SK-N-SH (cell line): ENCODE results near the gene SLC41A2. TPM values are rescaled to one million over a fixed set of nuclear protein-coding genes. Genes with fewer than 3 reads are reported as not detected.

Experiments used
- CTCF ChIA-PET: fragments of 300-600, 350-600 bp; formaldehyde crosslinking; extraction: SDS; loops from one replicate; lab custom pipeline; 2021; lab: Yijun Ruan, JAX
- POLR2A ChIA-PET: fragments of 350-600 bp; sonication (Branson Sonifier 250); formaldehyde crosslinking; extraction: SDS; loops from one replicate; lab custom pipeline; 2020; ENCODE audit warnings: antibody characterized with exemption, inconsistent platforms; lab: Yijun Ruan, JAX
- DNase-seq: peaks from one replicate; pipeline ENCODE4 v3.0.0; 2012
- H2AFZ ChIP-seq: fragments of 200-600 bp; sonication (generic); 2 replicates; pipeline ENCODE4 v1.8.1; 2016; ENCODE audit warnings: antibody characterized with exemption, mild to moderate bottlenecking, low read depth
- H3F3A ChIP-seq: fragments of 200-600 bp; sonication (generic); replicated peaks from 2 replicates; pipeline ENCODE3; 2016; ENCODE audit warnings: antibody characterized with exemption, mild to moderate bottlenecking; ENCODE audit not compliant: insufficient read depth
- H3K27ac ChIP-seq, 2 experiments: fragments of 200-500 bp in 1 of 2; fragments of 200-600 bp in 1 of 2; sonication (Bioruptor generic) in 1 of 2; sonication (generic), shearing (Covaris generic) in 1 of 2; 2 replicates each; pipeline versions ENCODE4 v1.5.1 to v1.6.1; 2014 to 2016; ENCODE audit warnings: low read depth in 2 of 2, inconsistent platforms in 1 of 2, low read length in 1 of 2, mild to moderate bottlenecking in 1 of 2, mixed read lengths in 1 of 2
- H3K27me3 ChIP-seq: fragments of 200-600 bp; sonication (generic), shearing (Covaris generic); 2 replicates; pipeline ENCODE4 v1.6.1; 2016; ENCODE audit warnings: mixed run types; ENCODE audit not compliant: insufficient read depth
- H3K36me3 ChIP-seq, 2 experiments: fragments of 200-500 bp in 1 of 2; fragments of 200-600 bp in 1 of 2; sonication (Bioruptor generic) in 1 of 2; sonication (generic) in 1 of 2; replicated peaks in 1 of 2; 2 replicates each; pipeline versions ENCODE3 to v1.5.1; 2014 to 2016; ENCODE audit warnings: low read length in 1 of 2, mild to moderate bottlenecking in 1 of 2; ENCODE audit not compliant: insufficient read depth in 2 of 2, control insufficient read depth in 1 of 2
- H3K4me1 ChIP-seq, 2 experiments: fragments of 200-500 bp in 1 of 2; fragments of 200-600 bp in 1 of 2; sonication (Bioruptor generic) in 1 of 2; sonication (generic), shearing (Covaris generic) in 1 of 2; 2 replicates each; pipeline versions ENCODE4 v1.5.1 to v1.6.1; 2014 to 2016; ENCODE audit warnings: low read depth in 1 of 2, low read length in 1 of 2, mixed run types in 1 of 2; ENCODE audit not compliant: insufficient read depth in 2 of 2, control insufficient read depth in 1 of 2
- H3K4me2 ChIP-seq: fragments of 200-600 bp; sonication (generic), shearing (Covaris generic); 2 replicates; pipeline ENCODE4 v1.6.1; 2017; ENCODE audit warnings: mixed run types
- H3K4me3 ChIP-seq, 2 experiments: fragments of 200-500 bp in 1 of 2; fragments of 200-600 bp in 1 of 2; sonication (Bioruptor generic) in 1 of 2; sonication (generic), shearing (Covaris generic) in 1 of 2; 2 replicates each; pipeline versions ENCODE4 v1.5.1 to v1.8.1; 2014 to 2016; ENCODE audit warnings: low read depth in 2 of 2, inconsistent platforms in 1 of 2, low read length in 1 of 2, mild to moderate bottlenecking in 1 of 2, mixed read lengths in 1 of 2, moderate library complexity in 1 of 2
- H3K79me2 ChIP-seq: fragments of 200-600 bp; sonication (generic); 2 replicates; pipeline ENCODE4 v1.8.1; 2017; ENCODE audit warnings: mild to moderate bottlenecking; ENCODE audit not compliant: insufficient read depth
- H3K9ac ChIP-seq: fragments of 200-600 bp; sonication (generic); 2 replicates; pipeline ENCODE4 v1.6.1; 2017; ENCODE audit warnings: mixed run types
- H3K9me2 ChIP-seq: fragments of 200-600 bp; sonication (generic); 2 replicates; pipeline ENCODE4 v1.6.1; 2017; ENCODE audit warnings: mixed run types
- H3K9me3 ChIP-seq: fragments of 200-600 bp; sonication (generic); 2 replicates; pipeline ENCODE4 v1.6.1; 2017; ENCODE audit warnings: mixed run types, mild to moderate bottlenecking, moderate library complexity
- H4K20me1 ChIP-seq: fragments of 200-600 bp; sonication (generic); 2 replicates; pipeline ENCODE4 v1.6.1; 2017; ENCODE audit warnings: mild to moderate bottlenecking, mixed run types; ENCODE audit not compliant: insufficient read depth
- CTCF ChIP-seq: fragments of 200-600 bp; sonication (generic); IDR thresholded peaks from 2 replicates; pipeline ENCODE4 v1.6.1; 2017; ENCODE audit warnings: antibody characterized with exemption, mild to moderate bottlenecking, moderate library complexity
- ELF1 ChIP-seq: IDR thresholded peaks from 2 replicates; pipeline ENCODE4 v1.4.0; 2012
- FOSL2 ChIP-seq: IDR thresholded peaks from 2 replicates; pipeline ENCODE4 v1.4.0; 2012; ENCODE audit warnings: low read depth, mild to moderate bottlenecking, moderate library complexity, borderline replicate concordance
- FOXJ3 ChIP-seq: sonication (generic); formaldehyde crosslinking; IDR thresholded peaks from 2 replicates; pipeline ENCODE4 v1.5.1; 2020; ENCODE audit warnings: mild to moderate bottlenecking, missing genetic modification reagents
- FOXM1 ChIP-seq: IDR thresholded peaks from 2 replicates; pipeline ENCODE4 v1.4.0; 2012; ENCODE audit warnings: low read depth, mild to moderate bottlenecking
- IRF3 ChIP-seq: fragments of 150-350 bp; IDR thresholded peaks from 2 replicates; pipeline ENCODE4 v1.6.1; 2016; ENCODE audit warnings: mild to moderate bottlenecking, low read depth, low read length
- MAX ChIP-seq: IDR thresholded peaks from 2 replicates; pipeline ENCODE4 v1.4.0; 2012; ENCODE audit warnings: low read depth
- MXI1 ChIP-seq: IDR thresholded peaks from 2 replicates; pipeline ENCODE4 v1.6.1; 2012; ENCODE audit warnings: mild to moderate bottlenecking, low read depth, low read length, improper control_type of control experiment
- NFIC ChIP-seq: IDR thresholded peaks from 2 replicates; pipeline ENCODE4 v1.4.0; 2012; ENCODE audit warnings: borderline replicate concordance
- PBX3 ChIP-seq: IDR thresholded peaks from 2 replicates; pipeline ENCODE4; 2012
- RAD21 ChIP-seq: IDR thresholded peaks from 2 replicates; pipeline ENCODE4 v1.6.1; 2012; ENCODE audit warnings: mild to moderate bottlenecking, low read length
- REST ChIP-seq: IDR thresholded peaks from 2 replicates; pipeline ENCODE4 v1.6.1; 2012; ENCODE audit warnings: mild to moderate bottlenecking, low read depth, low read length, moderate library complexity
- RFX5 ChIP-seq: IDR thresholded peaks from 2 replicates; pipeline ENCODE4 v1.6.1; 2012; ENCODE audit warnings: mild to moderate bottlenecking, improper control_type of control experiment, low read length
- SIN3A ChIP-seq: IDR thresholded peaks from 2 replicates; pipeline ENCODE4 v1.6.1; 2012; ENCODE audit warnings: low read depth, mild to moderate bottlenecking, low read length, moderate library complexity, borderline replicate concordance
- TEAD4 ChIP-seq: IDR thresholded peaks from 2 replicates; pipeline ENCODE4 v1.4.0; 2012; ENCODE audit warnings: mild to moderate bottlenecking, borderline replicate concordance; ENCODE audit not compliant: insufficient read depth
- USF2 ChIP-seq: fragments of 150-350 bp; IDR thresholded peaks from 2 replicates; pipeline ENCODE4 v1.6.1; 2017; ENCODE audit warnings: antibody characterized with exemption, low read length, low read depth, borderline replicate concordance
- YY1 ChIP-seq: IDR thresholded peaks from 2 replicates; pipeline ENCODE4 v1.4.0; 2012; ENCODE audit warnings: low read depth, mild to moderate bottlenecking
- ZBTB33 ChIP-seq: IDR thresholded peaks from 2 replicates; pipeline ENCODE4 v1.4.0; 2012; ENCODE audit warnings: low read depth, borderline replicate concordance
- WGBS: methylation state at CpG from one replicate; pipeline ENCODE4 v1.1.6; 2017; ENCODE audit warnings: low lambda C conversion rate; 5-methylcytosine and 5-hydroxymethylcytosine counted together
- polyA plus RNA-seq, 3 experiments: library from polyadenylated mRNA; depleted of rRNA; stranded (reverse); fragments of >200 nt; gene quantifications; 2 replicates each; pipeline ENCODE4 v1.2.3, GENCODE V29; 2012

The SLC41A2 gene
- polyA plus RNA-seq, 1 of the 3 experiments (the other 2 are of a cell fraction) = 1.7 TPM

GRCh38 chr12:104929368-104929767 lies 28.7 kb downstream of the SLC41A2 start:
- ChIA-PET POLR2A (no interaction called here), CTCF (no interaction called here)
- H3K4me2 ChIP-seq = no peak overlapping the region
- no peaks in the 10 kb centered on the region for H3K9me2 ChIP-seq
- H3K4me1 ChIP-seq = peaks cover 0 to 14% of the 10 kb centered on the region in 2 experiments; a peak in 1 of 4 replicates
- no peaks in the 10 kb centered on the region for H3K79me2 ChIP-seq
- no peaks in the 10 kb centered on the region for H3K27me3 ChIP-seq
- H3K9ac ChIP-seq = no peak overlapping the region
- H2AFZ ChIP-seq = no peak overlapping the region
- TF ChIP-seq MAX = no peak
- no peak for TF ChIP-seq REST
- no peak for TF ChIP-seq YY1
- no peak for TF ChIP-seq PBX3
- TF ChIP-seq ELF1 = no peak
- TF ChIP-seq SIN3A = no peak
- no peak for TF ChIP-seq FOXJ3
- TF ChIP-seq RAD21 = no peak
- TF ChIP-seq MXI1 = no peak
- TF ChIP-seq CTCF = no peak
- no peak for TF ChIP-seq FOSL2
- TF ChIP-seq FOXM1 = no peak
- no peak for TF ChIP-seq TEAD4
- no peak for TF ChIP-seq RFX5
- TF ChIP-seq ZBTB33 = no peak
- TF ChIP-seq USF2 = no peak
- TF ChIP-seq NFIC = no peak
- TF ChIP-seq IRF3 = no peak
- H3K4me3 ChIP-seq = no peak overlapping the region
- DNase-seq = no peak
- H4K20me1 ChIP-seq = no peaks in the 10 kb centered on the region
- H3K36me3 ChIP-seq = no peaks in the 10 kb centered on the region
- no peaks in the 10 kb centered on the region for H3K9me3 ChIP-seq
- WGBS = 96% methylated on average over 2 of the region's 2 CpGs
- no peaks in the 10 kb centered on the region for H3F3A ChIP-seq
- H3K27ac ChIP-seq = no peak overlapping the region
